HG03103 (cell line): ENCODE data around the gene CARNS1.

Source experiments
- ATAC-seq: cut with Tn5 transposase; IDR thresholded peaks from one replicate; pipeline ENCODE4 v1.9.1; 2021; ENCODE audit warnings: low read depth; ENCODE audit not compliant: unreplicated experiment

Gene CARNS1

DNA sequence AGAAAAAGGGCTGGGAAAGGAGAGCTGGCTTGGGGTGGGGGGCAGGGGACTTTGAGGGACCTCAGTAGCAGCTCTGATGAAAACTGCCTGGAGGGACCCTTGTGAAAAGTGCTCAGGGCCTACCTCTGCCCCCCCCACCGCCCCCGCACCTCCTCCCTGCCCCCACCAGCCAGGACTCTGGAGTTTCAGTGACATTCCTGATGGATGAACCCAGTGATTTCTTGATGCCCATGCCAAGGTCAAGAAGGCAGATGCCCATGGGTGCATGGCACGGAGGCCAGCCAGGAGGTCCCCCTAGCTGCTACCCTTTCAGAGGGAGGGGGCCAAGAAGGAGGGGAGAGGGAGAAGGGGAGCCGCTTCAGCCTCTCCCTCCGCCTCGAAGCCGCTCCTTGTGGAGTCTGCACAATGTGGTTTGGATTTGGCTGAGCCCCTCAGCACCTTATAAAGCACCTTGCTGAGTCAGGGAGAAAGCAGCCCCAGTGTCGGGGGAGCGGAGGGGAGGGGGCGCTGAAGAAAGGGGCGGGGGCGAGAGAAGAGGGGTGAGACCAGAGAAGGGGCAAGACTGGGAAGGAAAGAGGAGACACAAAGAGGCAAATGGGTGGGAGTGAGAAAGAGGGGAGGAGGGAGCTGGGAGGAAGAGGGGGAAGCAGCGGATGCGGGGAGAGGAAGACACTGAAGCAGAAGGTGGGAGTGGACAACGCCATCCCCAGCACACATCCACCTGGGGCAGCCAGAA lies 40.0 kb upstream of the CARNS1 start:
- ATAC-seq = no peak

DNA sequence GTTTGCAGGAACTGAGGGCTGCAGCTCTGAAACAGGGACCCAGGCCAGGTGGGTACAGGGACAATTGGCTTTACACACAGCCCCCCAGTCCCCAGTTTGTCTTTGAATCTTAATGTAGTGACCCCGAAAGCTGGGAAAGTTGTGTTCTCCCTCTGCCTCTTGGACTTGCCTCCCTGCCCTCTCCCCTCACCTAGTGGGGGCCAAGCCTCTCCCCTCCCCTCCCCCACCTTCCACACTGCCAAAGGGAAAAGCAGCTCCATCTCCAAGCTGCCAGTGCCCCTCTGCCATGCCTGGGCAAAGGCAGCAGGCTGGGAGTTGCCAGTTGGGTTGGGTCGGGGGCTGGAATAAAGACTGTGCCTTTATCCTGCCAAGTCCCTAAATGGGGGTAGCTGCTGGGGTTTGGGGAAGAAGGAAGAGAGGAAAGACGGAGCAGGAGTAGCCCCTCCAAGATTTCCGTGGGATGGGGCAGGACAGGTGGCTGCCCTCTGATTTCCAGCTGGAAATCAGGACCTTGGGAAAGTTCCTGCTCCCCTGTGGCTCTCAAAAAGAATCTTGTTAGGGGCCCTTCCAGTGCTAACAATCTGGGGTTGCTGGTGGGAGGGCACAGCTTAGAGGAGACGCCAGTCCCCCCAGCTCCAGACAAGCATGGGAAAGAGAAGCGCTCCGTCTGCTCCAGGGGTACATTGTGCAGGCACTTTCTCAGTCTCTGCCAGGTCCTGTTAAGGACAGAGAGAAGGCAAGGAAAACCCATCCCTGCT lies 39.2 kb upstream of the CARNS1 start:
- no peak for ATAC-seq

DNA sequence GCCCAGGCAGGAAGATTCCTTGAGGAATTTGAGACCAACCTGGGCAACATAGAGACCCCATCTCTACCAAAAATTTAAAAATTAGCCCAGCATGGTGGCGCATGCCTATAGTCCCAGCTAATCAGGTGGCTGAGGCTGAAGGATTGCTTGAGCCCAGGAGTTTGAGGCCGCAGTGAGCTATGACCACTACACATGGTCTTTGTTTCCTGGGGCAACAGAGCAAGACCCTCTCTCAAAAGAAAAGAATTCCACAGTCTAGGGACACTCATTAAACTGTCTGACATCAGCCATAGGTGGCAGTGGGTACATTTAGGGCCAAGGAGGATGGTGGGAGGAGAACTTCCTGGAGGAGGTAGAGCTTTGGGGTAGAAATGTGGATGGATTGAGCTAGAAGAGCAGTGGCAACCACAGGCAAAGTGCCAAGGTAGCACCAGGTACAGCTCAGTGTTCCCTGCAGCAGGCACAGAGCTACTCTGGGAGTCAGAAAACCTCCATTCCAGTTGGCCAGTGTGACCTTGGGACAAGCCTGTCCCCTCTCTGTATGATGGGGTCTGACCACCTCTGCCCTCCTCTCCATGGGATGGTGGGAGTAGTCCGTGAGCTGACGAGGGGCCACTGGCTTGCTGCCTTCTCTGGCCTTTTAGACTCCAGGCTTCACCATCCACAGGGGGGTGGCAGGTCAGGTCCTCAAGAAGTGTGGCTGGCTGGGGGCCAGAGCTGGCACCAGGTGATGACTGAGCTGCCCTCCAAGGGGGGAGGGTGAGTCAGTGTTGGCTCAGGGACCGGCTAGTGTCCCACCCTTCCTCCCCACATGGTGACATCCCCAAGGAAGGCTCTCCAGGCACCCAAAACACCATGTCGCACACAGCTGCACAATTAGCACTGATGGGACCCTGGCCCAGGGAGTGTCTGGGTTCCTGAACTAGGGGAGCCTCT lies 38.3 kb upstream of the CARNS1 start:
- ATAC-seq = no peak

DNA sequence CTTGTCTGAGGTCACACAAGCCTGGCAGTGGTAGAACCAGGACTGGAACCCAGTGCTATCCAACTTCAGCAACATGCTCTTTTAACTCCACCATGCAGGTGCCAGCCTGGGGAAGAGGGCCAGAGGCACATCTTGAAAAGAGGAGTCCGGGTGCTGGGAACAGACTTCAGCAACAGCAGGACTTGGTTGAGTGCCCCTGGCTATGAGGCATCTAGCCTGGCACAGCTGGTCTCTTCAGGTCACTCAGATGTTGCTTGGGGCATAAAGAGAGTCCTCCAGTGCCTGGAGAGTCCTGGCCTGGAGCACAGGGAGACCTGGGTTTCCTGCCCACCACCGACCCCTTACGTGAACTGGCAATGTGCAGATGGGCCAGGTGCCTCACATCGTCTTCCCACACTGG lies 36.9 kb upstream of the CARNS1 start:
- no peak for ATAC-seq

DNA sequence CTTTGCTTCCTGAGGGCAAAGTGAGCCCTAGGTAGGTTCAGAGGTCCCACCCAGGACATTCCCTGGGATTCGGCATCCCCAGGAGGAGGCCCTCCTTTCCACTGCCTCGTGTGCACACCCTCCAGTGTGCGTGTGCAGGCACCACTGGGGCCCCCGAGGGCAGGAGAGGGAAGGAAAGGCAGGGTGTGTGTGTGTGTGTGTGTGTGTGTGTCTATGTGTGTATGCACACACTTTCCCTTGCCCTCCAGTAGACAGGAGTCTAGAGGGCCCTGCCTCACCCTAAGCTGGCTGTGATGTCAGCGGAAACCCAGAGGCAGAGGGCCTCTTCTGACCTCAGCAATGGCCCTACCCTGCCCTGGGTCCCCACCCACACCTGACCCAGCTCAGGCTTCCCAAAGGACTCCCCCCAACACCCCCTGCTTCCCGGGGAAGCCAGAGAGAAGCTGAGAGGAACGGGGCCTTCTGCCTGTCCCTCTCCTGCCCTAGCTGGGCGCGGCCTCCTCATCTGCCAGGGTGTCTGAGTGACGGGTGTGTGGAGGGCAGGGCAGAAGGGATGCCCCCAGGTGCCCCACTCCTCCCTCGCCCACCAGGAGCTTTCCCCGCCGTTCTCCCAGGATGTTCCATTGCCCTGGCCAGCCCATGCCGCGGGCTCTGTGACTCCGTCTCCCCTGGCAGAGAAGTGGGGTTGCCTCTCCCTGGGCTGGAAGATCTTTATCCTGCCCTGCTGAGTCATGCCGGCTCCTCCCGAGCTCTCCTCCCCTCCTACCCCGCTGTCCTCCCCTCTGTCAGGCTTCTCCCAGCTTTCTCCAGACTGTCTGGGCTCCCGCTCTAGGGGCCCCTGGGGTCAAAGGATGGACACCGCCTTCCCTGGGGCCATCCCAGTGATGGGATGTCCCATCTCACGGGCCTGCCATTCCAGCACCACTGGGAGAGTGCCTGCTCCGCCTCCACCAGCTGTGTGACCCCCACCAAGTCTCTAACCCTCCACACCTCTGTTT lies 36.1 kb upstream of the CARNS1 start:
- no peak for ATAC-seq

- ATAC-seq = no peak
Measured at GRCh38 chr11:67381244-67381972, 34.1 kb upstream of the CARNS1 start.

DNA sequence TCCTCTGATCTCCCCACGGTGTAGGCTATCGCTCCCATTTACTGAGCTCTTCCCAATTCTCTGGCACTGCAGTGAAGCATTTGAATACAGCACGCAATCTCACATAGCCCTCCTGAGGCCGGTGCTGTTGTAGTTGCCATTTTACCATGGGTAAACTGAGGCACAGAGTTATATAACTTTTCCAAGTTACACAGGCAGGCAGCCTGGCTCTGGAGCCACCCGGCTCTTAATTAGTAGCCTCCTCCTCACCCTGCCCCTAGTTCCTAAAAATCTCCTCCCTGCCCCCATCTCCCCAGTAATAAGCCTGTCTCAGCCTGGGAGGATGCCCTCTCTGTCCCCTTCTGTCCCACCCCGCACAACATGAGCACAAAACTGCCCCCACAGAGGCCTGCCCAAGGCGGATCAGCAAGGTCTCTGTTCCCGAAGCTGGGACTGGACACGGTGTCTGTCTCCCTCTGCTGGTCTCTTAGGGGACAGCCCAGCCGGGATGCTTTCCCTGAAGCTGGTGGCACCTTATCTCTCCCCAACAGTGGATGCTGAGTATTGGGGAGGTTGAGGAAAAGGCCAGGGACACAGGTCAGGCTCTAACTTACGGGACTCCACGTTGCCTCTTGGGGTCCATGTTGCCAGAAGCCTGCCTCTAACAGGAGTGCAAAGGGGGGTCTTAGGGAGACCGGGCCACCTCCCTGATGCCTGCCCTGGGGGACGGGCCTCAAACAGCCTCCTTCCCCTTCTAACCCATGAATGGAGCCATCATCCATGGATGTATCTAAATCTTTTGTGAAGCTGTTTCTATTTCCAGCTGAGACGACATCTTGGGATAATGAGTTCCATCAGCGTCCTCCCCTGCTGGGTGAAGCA lies 33.0 kb upstream of the CARNS1 start:
- no peak for ATAC-seq

GRCh38 chr11:67384851-67385366 lies 30.6 kb upstream of the CARNS1 start:
- no peak for ATAC-seq

GRCh38 chr11:67387069-67387468 lies 28.4 kb upstream of the CARNS1 start:
- ATAC-seq = no peak

- ATAC-seq = no peak
Measured at GRCh38 chr11:67387518-67387917, 28.0 kb upstream of the CARNS1 start.

DNA sequence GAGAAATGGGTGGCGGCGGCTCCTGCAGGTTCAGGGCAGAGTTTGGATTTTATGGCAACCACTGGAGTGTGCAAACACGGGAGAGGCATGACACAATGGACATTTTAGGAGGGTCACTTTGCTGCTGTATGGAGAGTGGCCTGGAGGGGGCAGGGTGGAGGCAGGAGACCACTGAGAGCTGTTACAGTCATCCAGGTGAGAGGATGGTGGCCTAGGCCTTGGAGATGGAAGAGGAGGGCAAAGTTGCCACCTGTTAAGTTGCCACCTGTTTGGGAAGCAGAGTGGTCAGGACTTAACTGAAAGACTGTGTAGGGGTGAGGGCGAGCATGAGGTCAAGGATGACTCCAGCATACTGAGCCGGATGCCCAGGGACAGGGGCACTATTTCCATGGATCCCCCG lies 26.0 kb upstream of the CARNS1 start:
- ATAC-seq = no peak

- ATAC-seq = no peak
Measured at GRCh38 chr11:67390947-67391303, 24.6 kb upstream of the CARNS1 start.

DNA sequence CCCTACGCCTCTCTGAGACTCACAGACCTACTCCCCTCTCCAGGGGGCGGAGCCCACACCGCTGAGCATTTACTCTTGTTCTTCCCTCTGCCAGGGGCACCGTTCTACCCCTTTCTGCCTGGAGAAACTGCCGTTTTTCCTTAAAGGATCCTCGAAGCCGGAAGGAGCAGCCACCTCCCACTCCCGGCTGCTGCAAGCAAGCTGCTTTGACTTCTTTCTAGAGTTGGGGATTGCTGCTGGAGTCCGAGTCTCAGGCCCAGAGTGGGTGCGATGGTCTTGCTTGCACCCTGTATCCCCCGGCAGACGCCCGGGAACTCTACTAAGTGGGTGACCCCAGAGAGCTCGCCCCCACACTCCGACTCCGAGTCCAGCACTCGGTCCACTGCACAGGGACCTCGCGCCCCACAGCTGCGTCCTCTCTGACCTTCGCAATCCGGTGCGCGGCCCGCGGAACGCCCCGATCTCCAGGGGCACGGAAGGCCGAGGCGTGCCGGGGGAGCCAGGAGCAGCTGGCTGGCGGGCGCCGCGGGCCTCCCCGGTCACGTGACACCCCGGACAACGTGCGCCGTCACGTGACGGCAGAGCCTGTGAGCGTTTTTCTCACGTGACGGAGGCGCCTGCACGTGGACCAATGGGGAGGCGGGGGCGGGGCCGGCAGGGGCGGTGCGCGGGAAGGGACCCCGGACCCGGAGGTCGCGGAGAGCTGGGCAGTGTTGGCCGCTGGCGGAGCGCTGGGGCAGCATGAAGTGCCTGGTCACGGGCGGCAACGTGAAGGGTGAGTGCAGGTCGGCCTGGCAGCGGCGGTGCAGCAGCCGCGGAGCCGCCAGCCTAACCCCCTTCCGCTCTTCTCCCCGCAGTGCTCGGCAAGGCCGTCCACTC lies 23.9 kb upstream of the CARNS1 start, which contains the start of gene RAD9A:
TSS of gene RAD9A (plus strand) at position 683 of the 879 bp plus-strand sequence. CDS start at position 742, 59 bp downstream.
- peak; percentile 49 for ATAC-seq

- ATAC-seq = no peak
Measured at GRCh38 chr11:67392183-67392715, 23.2 kb upstream of the CARNS1 start.

- no peak for ATAC-seq
Measured at GRCh38 chr11:67393437-67393836, 22.0 kb upstream of the CARNS1 start.

- no peak for ATAC-seq
Measured at GRCh38 chr11:67393990-67394389, 21.5 kb upstream of the CARNS1 start.
